ENCODE data around the gene ZMIZ1.
"Not testable (repeated sequence)": the region's sequence is repeated elsewhere in the genome, so short reads cannot be mapped to it uniquely, and the experiment has no call there.

ZMIZ1 gene

DNA sequence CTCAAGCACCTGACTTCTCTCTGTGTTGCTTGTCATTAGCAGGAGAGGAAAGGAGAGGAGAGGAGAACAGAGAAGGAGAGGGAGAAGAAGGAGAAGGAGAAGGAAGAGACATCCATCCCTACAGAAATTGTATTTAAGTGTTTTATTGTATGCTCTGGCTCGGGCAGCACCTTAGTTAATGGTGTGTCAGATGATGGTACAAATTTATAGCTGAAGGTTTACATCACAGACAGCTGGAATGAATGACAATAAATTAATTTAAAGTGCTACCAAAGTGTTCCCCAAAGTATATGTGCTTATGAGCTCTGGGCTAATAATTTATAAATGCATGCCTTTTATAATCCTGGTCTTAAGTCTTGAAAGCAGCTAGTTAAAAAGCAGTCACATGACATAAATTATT, 38.1 kb upstream of the ZMIZ1 start:
- no peak overlapping the region for H3K27ac ChIP-seq
- DNase-seq (ENCODE audit: low read depth, low spot score): no peak

DNA sequence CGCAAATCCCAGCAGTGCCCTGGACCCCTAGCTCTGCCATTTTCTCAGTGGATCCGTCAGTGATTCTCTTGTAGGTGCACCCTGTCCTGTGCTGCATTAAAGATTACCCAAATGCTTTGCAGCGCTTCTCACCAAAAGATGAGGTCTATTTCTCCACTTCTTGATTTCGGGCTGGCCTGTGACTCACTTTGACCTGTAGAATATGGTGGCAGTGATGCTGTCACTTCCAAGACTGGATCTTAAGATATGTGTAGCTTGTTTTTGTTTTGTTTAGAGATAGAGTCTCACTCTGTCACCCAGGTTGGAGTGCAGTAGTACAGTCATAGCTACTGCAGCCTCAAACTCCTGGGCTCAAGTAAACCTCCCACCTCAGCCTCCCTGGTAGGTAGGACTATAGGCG, 37.0 kb upstream of the ZMIZ1 start:
- no peak for DNase-seq (ENCODE audit: low read depth, low spot score)
- no peak overlapping the region for H3K27ac ChIP-seq

DNA sequence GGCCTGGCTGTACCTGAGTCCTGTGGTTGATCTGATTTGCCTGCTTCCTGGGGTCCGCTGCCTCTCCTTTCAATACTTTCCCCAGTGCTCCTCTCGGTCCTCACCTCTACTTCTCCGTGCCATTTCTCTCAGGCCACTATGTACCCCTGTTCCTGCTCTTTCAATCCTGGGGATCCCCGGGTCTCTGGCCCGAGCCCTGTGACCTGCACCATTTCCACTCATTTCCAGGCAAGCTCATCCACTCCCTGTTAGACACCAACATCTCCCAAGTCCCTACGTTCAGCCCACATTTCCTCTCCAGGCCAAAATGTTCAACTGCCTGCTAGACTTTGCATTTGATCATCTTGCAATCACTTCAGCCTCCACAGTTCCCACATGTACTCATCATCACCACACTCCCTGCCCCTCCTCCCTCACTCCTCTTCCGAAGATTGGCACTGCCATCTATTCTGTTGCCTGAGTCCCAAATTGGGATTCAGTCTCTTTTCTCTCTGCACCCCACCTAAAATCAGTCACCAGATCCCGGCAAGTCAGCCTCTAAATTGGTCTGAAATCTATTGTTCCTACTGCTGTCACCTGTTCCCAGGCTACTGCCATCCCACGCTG, 34.4 kb upstream of the ZMIZ1 start:
- no peak for DNase-seq (ENCODE audit: low read depth, low spot score)
- H3K27ac ChIP-seq: no peak overlapping the region

DNA sequence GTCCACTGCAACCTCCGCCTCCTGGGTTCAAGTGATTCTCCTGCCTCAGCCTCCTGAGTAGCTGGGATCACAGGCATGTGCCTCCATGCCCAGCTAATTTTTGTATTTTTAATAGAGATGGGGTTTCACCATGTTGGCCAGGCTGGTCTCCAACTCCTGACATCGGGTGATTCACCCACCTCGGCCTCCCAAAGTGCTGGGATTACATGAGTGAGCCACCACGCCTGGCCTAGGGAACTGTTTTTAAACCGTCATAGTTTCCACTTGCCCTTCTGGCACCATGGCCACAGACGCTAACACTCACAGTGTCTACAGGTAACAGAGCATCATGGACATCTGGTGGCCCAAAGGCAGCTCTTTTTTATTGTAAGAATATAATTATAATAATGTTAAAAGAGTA, 32.4 kb upstream of the ZMIZ1 start:
- DNase-seq (ENCODE audit: low read depth, low spot score); H3K27ac ChIP-seq: not testable (repeated sequence)

DNA sequence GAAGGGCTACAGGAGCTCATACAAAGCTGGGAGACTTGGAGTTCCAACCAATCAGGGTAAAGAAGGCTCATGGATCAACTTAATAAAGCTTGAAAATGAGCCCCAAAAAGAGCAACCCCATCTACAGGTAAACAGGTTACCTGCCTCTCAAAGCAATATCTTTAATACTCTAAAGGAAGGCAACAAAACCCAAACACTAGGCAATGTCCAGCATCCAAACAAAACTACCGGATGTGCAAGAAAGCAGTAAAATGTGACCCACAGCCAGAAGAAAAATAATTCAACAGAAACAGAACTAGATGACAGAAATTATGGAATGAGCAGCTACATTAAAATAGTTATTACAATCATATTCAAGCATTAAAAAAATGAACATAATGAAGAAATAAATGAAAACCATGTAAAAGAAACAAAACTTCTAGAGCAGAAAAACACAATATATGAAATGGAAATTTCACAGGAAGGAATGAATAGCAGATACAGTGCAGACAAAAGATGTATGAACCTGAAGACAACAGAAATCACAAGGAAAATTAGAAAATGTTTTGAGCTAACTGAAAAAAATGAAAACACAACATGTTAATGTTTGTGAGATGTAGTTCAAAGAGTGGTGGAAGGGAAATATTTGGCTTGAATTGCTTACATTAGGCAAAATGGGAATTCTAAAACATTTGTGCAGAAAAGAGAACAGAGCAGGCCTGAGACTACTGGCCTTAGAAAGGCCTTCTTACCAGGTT, 30.5 kb upstream of the ZMIZ1 start:
- H3K27ac ChIP-seq: no peak overlapping the region
- no peak for DNase-seq (ENCODE audit: low read depth, low spot score)

DNA sequence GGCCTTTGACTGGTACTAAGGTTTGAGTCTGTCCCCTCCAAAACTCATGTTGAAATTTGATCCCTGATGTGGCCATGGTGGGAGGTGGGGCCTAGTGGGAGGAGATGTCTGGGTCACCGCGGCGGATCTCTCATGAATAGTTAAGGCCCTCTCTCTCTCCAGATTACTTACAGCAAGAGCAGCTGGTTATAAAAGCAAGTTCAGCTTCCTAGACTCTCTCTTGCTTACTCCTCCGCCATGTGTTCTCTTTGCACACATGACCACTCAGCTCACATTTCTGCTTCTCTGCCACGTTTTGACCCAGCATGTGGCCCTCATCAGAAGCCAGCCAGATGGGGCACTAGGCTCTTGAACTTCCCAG, 29.9 kb upstream of the ZMIZ1 start:
- no peak overlapping the region for H3K27ac ChIP-seq
- DNase-seq (ENCODE audit: low read depth, low spot score): no peak

DNA sequence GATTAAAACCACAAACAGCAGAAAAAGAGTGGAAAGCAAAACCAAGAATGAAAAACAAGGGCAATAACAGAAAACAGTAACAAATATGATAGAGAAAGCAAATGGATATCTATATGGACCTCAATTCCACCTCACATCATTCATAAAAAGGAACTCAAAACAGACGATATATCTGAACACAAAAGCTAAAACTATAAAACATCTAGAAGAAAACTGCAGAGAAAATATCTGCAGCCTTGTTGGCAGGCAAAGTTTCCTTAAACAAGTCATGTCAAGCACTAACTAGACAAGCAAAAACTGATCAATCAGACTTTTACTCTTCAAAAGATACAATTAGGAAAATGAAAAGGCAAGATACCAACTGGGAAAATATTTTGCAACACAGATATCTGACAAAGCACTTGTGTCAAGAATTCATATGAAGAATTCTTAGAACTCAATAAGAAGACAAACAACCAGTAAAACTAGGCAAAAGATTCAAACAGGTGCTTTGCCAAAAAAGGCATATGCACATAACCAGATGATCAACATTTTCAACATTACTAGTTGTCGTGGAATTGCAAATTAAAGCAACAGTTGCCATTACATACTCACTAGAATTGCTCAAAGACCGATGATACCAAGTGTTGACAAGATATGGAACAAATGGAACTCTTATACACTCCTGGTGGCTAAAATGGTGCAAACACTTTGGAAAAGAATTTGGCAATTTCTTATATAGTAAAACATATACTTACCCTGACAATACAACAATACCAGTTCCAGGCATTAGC, 25.9 kb upstream of the ZMIZ1 start:
- DNase-seq (ENCODE audit: low read depth, low spot score): no peak
- no peak overlapping the region for H3K27ac ChIP-seq

DNA sequence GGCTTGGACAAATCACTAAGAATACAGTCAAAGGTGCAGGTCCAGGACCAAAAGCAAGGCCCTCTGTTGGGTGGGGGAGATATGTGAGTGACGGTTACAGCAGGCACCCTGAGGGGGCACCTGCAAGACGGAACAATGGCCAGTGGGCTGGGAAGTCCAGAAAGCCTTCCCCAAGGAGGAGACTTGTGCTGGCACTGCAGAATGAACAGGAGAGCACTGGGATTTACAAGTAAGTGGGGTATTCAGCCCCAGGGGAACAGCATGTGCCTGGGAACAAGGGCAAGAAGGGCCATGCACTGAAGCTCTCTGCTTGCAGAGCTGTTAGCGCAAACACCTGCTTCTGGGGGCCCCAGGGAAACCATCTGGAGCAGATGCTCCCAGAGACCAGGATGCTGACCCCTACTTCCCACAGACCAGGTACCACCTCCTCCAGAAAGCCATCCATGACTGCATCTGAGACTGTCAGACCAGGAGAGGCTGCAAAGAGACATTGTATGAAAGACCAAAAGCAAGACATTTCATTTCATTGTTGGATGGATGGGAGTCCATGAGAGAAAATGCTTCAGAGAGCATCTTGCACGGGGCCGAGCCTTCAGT, 24.6 kb upstream of the ZMIZ1 start:
- DNase-seq (ENCODE audit: low read depth, low spot score): no peak
- H3K27ac ChIP-seq: no peak overlapping the region

DNA sequence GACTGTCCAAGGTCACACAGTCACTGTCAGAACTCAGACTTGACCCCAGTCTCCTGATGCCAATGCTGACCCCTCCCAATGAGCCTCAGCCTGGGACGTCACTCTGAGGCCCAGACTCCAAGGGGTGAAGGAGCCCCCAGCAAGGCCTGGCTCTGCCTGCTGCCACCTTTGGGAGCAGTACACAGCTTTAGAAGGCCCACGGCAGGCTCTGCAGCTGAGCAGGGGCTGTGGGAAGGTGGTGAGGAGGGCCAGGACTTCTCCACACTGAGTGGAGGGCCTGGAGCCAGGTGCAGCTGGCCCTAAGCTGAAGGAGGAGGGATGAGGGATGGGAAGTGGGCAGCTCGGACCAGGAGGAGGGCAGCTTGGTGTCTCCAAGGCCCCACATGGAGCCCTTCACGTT, 23.9 kb upstream of the ZMIZ1 start:
- H3K27ac ChIP-seq: no peak overlapping the region
- no peak for DNase-seq (ENCODE audit: low read depth, low spot score)

DNA sequence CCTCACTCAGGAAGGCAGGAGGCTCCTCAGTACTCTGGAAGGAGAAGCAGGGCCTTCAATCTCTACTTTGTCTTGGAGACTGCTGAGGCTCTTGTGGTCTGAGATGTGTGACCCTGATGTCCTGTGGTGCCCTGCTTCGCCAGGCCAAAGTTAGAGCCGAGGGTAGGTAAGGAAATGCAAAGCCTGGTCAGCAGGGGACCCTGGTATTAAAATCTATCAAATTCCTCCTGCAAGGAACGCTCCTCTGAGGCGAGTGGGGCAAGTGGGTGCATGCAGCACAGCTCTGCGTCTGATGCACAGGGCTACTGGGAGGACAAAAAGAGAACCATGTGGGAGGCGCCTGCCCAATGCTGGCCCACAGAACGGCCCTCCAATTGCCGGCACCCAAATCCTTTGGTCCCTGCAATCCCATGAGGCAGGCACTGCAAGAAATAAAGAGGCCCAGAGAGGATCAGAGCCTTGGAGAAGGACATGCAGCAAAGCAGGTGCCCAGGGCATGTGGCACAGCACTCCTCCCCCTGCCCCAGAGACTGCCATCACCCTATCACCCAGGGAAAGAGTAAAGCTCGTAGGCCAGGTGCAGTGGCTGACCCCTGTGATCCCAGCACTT, 23.1 kb upstream of the ZMIZ1 start:
- no peak overlapping the region for H3K27ac ChIP-seq
- DNase-seq (ENCODE audit: low read depth, low spot score): no peak

DNA sequence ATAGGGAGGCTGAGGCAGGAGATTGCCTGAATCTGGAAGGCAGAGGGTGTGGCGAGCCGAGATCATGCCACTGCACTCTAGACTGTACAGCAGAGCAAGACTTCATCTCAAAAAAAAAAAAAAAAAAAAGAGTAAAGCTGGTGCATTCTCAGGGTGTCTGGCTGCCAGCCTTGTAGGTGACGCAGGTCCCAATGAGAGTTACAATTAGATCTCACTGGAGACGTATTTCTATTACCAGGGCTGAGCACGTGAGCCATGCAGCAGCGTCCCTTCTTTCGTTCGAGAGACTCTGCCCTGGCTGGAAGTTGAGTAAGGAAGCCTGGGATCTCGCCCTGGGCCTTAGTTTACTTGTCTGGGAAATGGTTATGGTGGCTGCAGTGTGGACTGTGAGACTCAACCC, 22.4 kb upstream of the ZMIZ1 start:
- H3K27ac ChIP-seq: no peak overlapping the region
- no peak for DNase-seq (ENCODE audit: low read depth, low spot score)

DNA sequence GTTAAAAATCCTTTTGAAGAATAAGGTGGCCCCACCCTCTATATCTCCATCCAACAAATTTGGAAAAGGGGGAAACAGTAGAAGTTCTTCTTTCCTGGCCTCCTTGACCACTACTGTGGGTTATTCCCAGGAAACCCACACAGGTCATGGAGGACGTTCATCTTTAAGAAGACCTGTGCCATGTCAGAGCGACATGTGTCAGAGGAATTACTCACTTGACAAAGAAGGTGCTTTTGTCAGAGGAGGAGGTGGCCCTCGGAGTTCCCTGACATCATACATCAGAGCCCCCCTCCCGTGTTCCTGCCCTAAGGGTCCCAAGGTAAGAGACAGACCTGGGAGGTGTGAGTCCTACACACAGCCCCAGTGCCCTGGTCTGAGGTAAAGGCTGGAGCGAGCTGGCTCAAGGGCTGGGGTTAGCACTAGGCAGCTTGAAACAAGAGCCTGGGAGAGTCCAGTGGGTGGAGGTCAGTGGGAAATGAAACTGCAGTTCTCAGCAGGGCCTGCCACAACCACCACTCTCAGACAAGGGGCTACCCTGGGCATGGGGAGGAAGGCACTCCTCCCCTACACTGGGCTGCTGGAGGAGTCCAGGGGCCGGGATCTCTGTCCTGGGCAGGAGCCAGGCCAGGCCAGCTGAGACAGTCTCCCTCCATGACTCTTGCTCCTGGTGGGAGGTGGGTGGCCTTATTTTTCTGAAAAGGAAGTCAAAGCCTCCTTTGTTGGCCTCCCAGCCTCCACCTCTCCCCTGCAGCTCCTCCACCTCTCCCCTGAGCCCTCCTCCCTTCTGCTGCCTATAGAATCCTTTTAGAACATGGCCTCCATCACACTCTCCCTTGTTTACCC, 21.8 kb upstream of the ZMIZ1 start:
- H3K27ac ChIP-seq: no peak overlapping the region
- DNase-seq (ENCODE audit: low read depth, low spot score): no peak

DNA sequence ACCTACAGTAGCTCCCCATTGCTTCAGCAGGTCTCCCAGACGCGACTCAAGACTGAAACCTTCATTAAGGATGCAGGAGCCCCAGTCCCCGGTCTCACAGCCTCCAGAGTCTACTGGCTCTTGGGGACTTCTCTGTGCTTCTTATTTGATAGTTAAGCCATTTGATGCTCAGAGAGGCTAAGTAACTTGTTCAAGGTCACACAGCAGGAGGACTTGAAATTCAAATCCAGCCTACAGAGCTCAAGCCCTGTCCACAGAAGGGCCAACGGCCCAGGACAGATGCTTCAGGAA, 21.2 kb upstream of the ZMIZ1 start:
- H3K27ac ChIP-seq: no peak overlapping the region
- no peak for DNase-seq (ENCODE audit: low read depth, low spot score)

DNA sequence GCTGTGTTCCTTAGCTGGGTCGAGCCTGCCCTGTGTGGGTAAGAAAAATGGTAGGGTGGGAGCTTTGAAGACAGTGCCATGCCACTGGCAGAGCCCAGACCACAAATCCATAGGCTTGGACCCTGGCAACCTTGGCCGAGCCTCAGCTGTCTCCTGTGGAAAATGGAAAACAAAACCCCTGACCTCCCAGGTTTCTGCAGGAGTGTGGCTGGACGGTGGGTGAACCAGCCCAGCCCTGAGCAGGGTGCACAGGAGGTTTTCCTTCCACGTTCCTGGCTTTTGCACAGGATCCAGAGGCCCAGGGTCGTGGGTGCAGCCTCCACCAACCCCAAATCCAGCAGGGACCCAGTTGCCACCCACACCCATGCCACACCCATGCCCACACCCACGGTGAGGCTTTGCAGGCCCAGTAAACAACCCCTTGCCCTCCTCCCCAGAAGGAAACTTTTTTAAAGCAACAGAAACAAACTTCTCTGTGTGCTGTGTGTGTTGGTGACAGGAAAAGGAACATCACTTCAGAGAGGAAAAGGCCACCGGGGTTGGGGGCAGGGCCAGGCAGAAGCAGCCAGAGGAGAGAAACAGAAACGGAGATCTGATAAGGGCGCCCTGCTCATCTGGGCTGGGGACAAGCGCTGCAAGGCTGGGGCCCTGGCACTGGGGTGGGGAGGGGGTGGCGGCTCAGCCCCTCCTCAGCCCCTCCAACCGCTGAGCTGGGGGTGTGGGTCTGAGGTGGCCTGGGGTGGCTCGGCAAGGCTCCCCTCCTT, 20.7 kb upstream of the ZMIZ1 start:
- no peak overlapping the region for H3K27ac ChIP-seq
- DNase-seq (ENCODE audit: low read depth, low spot score): no peak

DNA sequence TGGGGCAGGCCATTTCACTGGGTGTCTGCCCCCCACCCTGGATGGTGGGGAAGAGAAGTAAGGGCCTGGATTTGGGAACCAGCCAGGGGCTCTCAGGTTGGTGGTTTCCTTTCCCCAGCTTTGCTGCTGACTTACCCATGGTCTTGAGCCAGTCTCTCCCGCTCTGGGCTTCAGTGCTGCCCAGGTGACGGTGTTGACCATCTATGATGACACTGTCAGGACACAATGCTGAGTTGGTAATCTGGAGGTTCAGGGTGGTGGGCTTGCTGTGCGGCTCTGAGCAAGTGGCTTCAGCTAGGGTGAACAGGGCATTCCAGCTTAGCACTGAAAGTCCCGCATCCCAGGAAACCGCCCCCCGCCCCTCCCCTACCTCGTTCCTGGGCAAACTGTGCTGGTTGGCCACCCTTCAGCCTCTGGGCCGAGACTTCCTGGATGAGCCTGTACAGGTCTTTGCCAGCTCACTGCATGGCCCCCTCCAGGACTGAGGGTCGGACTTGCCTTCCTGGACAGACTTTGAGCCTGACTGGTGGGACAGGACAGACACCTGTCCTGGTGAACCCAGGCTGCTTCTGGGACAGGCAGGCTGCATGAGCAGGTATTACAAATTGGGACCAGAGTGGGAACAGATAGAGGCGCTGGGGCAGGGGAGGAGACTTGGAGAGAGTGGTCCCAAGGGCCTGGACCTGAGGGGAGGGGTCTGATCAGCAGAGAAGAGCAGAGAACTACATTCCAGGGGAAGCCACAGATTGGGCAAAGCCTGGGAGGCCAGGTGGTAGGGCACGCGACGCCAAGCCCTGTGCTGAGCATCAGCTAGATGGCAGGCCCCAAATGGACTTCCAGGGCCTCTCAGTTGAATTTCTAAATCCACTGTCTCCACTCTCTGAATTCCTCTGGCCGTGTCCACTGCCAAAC, 19.9 kb upstream of the ZMIZ1 start:
- DNase-seq (ENCODE audit: low read depth, low spot score): no peak
- H3K27ac ChIP-seq: no peak overlapping the region

DNA sequence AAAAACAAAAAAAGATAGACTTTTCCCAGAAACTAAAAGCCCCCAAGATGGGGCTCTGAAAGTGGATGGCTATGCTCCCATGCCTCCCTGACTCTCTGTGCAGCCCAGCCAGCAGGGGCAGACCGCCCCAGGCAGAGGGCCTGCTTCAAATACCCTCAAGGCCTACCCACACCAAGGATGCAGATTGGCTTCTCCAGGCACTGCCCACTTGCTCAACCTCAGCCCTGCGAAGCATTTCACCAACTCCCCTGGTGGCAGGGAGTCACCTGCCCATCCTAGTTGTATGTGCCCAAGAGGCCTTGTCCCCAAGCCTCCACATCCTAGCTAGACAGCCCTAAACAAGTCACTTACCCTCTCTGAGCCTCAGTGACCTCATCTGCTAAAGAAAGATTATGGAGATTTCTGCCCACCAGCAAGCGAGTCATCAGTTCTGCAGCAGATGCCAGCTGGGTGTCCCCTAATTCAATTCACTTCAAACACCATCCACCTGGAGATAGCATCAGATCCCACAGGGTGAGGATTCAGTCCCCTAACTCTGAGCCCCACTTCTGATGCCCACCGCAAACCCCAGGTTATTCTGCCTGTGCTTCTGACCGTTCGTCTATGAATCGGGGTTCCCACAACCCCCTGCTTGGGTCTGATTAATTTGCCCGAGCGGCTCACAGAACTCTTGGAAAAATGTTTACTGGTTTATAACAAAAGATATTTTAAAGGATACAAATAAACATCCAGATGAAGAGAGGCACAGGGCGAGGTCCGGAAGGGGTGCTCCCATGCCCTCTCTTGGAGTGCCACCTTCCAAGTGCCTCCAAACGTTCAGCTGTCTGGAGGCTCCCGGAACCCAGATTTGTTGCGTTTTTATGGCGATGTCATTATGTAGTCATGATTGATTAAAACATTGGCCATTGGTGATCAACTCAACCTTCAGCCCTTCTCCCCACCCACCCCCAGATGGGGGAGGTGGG, 18.6 kb upstream of the ZMIZ1 start:
- no peak for DNase-seq (ENCODE audit: low read depth, low spot score)
- no peak overlapping the region for H3K27ac ChIP-seq

DNA sequence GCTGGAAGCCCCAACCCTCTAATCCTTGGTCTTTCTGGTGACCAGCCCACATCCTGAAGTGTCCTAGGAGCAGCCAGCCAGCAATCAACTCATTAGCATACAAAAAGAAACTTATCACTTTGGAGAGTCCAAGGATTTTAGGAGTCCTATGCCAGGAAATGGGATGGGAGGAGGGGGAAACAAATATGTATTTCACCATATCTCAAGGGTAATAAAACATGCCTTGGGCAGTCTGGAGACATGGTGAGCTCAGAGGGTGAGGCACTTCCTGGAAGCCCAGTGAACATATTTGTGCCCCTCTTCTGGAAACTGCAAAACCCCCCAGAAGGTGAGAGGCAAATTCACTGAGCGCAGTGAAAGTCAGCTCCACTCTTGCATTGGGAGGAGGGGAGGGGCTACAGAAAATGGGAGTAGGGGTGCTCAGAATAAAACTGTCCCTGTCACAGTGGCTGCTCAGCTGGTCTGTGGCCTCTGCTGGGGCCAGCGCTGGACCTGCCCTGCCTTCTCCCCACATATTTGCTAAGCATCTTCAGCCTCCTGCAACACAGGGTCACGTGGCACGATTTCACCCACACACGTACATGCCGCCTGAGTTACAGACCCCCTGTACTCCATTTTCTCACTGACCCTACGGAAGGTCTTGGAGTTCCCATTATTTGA, 17.7 kb upstream of the ZMIZ1 start:
- DNase-seq (ENCODE audit: low read depth, low spot score): no peak
- no peak overlapping the region for H3K27ac ChIP-seq
